GM12878 (cell line): ENCODE data around the gene ZBTB22. TPM values are rescaled to one million over a fixed set of nuclear protein-coding genes. Genes with fewer than 3 reads are reported as not detected.
A peak's percentile ranks its signal among the peaks of the same experiment; 100 is the strongest.

Source experiments
- ASH2L ChIP-seq: fragments of 300-600, 200-600 bp; sonication (generic); IDR thresholded peaks from 2 replicates; pipeline ENCODE4 v1.6.1; 2017; ENCODE audit warnings: low read depth, mild to moderate bottlenecking, borderline replicate concordance
- BCL3 ChIP-seq: IDR thresholded peaks from 2 replicates; pipeline ENCODE4 v1.6.1; 2011; ENCODE audit warnings: borderline replicate concordance, low read depth, mild to moderate bottlenecking, moderate library complexity, low read length; ENCODE audit not compliant: insufficient read depth, poor library complexity, severe bottlenecking
- BMI1 ChIP-seq: fragments of 450-650 bp; IDR thresholded peaks from 2 replicates; pipeline ENCODE4 v1.6.1; 2016; ENCODE audit warnings: mild to moderate bottlenecking, moderate library complexity, borderline replicate concordance
- EZH2 ChIP-seq: IDR thresholded peaks from 2 replicates; pipeline ENCODE4 v1.6.1; 2012; ENCODE audit warnings: low read depth, mild to moderate bottlenecking, control low read depth, inconsistent platforms, low read length, borderline replicate concordance; ENCODE audit not compliant: control insufficient read depth
- JUNB ChIP-seq: IDR thresholded peaks from 2 replicates; pipeline ENCODE4 v1.6.1; 2016; ENCODE audit warnings: antibody characterized with exemption, mild to moderate bottlenecking
- MTA3 ChIP-seq: IDR thresholded peaks from 2 replicates; pipeline ENCODE4 v1.6.1; 2012; ENCODE audit warnings: low read length, inconsistent platforms, borderline replicate concordance
- NKRF ChIP-seq: fragments of 450-650 bp; conservative IDR thresholded peaks from 2 replicates; pipeline ENCODE4 v1.6.1; 2017; ENCODE audit warnings: mild to moderate bottlenecking, moderate library complexity
- RAD51 ChIP-seq: fragments of 450-650 bp; IDR thresholded peaks from 2 replicates; pipeline ENCODE4 v1.6.1; 2016; ENCODE audit warnings: moderate library complexity, mild to moderate bottlenecking, inconsistent platforms
- SIN3A ChIP-seq: IDR thresholded peaks from 2 replicates; pipeline ENCODE4 v1.6.1; 2012; ENCODE audit warnings: low read depth, low read length, improper control_type of control experiment
- SMAD1 ChIP-seq: fragments of 450-650 bp; IDR thresholded peaks from 2 replicates; pipeline ENCODE4 v1.6.1; 2018; ENCODE audit warnings: mild to moderate bottlenecking, low read depth; ENCODE audit not compliant: partially characterized antibody
- TCF7 ChIP-seq: IDR thresholded peaks from 2 replicates; pipeline ENCODE4 v1.6.1; 2014; ENCODE audit warnings: antibody characterized with exemption, borderline replicate concordance
- ZBTB33 ChIP-seq: fragments of 450-650 bp; IDR thresholded peaks from 2 replicates; pipeline ENCODE4 v1.6.1; 2017; ENCODE audit warnings: mild to moderate bottlenecking
- ZNF207 ChIP-seq: fragments of 450-650 bp; IDR thresholded peaks from 2 replicates; pipeline ENCODE4 v1.6.1; 2014; ENCODE audit warnings: antibody characterized with exemption, mild to moderate bottlenecking, borderline replicate concordance
- ZNF274 ChIP-seq: IDR thresholded peaks from one replicate; pipeline ENCODE4 v1.8.0; 2011; ENCODE audit not compliant: insufficient read length, insufficient read depth
- polyA plus RNA-seq, 11 experiments: library from polyadenylated mRNA; depleted of rRNA in 4 of 11; unstranded in 6 of 11; stranded (reverse) in 5 of 11; fragments of >200 nt; fragmentation: Nextera tagmentation in 4 of 11; fragmentation: Illumina TruSeq in 1 of 11; extraction: Ambion mirVana in 4 of 11; extraction: Trizol in 1 of 11; gene quantifications; 1 replicate in 1 of 11; 2 replicates in 10 of 11; pipeline versions ENCODE4 v1.2.1 to v1.2.3, GENCODE V29; 2011 to 2016; ENCODE audit warnings: inconsistent platforms in 2 of 11, missing spikeins in 2 of 11, low read depth in 1 of 11
- total RNA-seq, 4 experiments: library from RNA; depleted of rRNA in 3 of 4; stranded (reverse); fragments of >200 nt in 3 of 4; fragmentation: Illumina TruSeq in 1 of 4; extraction: Trizol in 1 of 4; gene quantifications; 2 replicates each; pipeline versions ENCODE4 v1.2.1 to v1.2.3, GENCODE V29; 2013 to 2021
- TF ChIP-seq, protein P1 (sequence below): fragments of 450-650 bp; formaldehyde crosslinking; IDR thresholded peaks from 2 replicates; pipeline ENCODE4 v1.4.0; 2020; ENCODE audit warnings: mild to moderate bottlenecking, moderate library complexity
- TF ChIP-seq, protein P2 (sequence below): IDR thresholded peaks from 2 replicates; pipeline ENCODE4 v1.6.1; 2012; ENCODE audit warnings: low read length, inconsistent platforms

Gene ZBTB22
- total and polyA plus RNA-seq, 10 of the 15 experiments (the other 5 are each of a cell fraction or from before 2014, with no cell fraction given) = 0.11 to 9.9 (median 4.8) TPM

GRCh38 chr6:33276864-33277662 lies 40.5 kb downstream of the ZBTB22 start, which contains the start of gene B3GALT4 (continued):
- TF ChIP-seq ZBTB33 (no peak), SMAD1 (no peak), NKRF (peak; percentile 80), SIN3A (0 out of 2 replicates have a peak, but pooled peaks have one; percentile 52), TCF7 (no peak), BCL3 (peak; percentile 98), ASH2L (no peak), JUNB (no peak), MTA3 (no peak), ZNF274 (no peak), EZH2 (no peak), ZNF207 (peak; percentile 81; the same call in 1 of the 2 replicates), BMI1 (no peak), RAD51 (no peak)
- TF ChIP-seq, protein P1, sequence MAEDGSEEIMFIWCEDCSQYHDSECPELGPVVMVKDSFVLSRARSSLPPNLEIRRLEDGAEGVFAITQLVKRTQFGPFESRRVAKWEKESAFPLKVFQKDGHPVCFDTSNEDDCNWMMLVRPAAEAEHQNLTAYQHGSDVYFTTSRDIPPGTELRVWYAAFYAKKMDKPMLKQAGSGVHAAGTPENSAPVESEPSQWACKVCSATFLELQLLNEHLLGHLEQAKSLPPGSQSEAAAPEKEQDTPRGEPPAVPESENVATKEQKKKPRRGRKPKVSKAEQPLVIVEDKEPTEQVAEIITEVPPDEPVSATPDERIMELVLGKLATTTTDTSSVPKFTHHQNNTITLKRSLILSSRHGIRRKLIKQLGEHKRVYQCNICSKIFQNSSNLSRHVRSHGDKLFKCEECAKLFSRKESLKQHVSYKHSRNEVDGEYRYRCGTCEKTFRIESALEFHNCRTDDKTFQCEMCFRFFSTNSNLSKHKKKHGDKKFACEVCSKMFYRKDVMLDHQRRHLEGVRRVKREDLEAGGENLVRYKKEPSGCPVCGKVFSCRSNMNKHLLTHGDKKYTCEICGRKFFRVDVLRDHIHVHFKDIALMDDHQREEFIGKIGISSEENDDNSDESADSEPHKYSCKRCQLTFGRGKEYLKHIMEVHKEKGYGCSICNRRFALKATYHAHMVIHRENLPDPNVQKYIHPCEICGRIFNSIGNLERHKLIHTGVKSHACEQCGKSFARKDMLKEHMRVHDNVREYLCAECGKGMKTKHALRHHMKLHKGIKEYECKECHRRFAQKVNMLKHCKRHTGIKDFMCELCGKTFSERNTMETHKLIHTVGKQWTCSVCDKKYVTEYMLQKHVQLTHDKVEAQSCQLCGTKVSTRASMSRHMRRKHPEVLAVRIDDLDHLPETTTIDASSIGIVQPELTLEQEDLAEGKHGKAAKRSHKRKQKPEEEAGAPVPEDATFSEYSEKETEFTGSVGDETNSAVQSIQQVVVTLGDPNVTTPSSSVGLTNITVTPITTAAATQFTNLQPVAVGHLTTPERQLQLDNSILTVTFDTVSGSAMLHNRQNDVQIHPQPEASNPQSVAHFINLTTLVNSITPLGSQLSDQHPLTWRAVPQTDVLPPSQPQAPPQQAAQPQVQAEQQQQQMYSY (CRISPR knock-in tag) = peak; percentile 73
- TF ChIP-seq, protein P2, sequence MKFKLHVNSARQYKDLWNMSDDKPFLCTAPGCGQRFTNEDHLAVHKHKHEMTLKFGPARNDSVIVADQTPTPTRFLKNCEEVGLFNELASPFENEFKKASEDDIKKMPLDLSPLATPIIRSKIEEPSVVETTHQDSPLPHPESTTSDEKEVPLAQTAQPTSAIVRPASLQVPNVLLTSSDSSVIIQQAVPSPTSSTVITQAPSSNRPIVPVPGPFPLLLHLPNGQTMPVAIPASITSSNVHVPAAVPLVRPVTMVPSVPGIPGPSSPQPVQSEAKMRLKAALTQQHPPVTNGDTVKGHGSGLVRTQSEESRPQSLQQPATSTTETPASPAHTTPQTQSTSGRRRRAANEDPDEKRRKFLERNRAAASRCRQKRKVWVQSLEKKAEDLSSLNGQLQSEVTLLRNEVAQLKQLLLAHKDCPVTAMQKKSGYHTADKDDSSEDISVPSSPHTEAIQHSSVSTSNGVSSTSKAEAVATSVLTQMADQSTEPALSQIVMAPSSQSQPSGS = no peak
